Esophagus (tissue), 2 donors: ENCODE measurements around the gene BCAS1. TPM values are rescaled to one million over a fixed set of nuclear protein-coding genes. Genes with fewer than 3 reads are reported as not detected.

Experiments
- H3K27ac ChIP-seq, 2 donors: one replicate each; pipeline ENCODE4 v1.5.1; 2013; ENCODE audit warnings: low read depth in 2 of 2, mild to moderate bottlenecking in 2 of 2, inconsistent platforms in 1 of 2, low read length in 1 of 2, moderate library complexity in 1 of 2
- H3K27me3 ChIP-seq, 2 donors: one replicate each; pipeline ENCODE4 v1.6.1; 2013; ENCODE audit warnings: low read length in 2 of 2, control low read depth in 1 of 2, mild to moderate bottlenecking in 1 of 2; ENCODE audit not compliant: insufficient read depth in 2 of 2, control insufficient read depth in 1 of 2
- H3K36me3 ChIP-seq, 2 donors: one replicate each; pipeline ENCODE4 v1.6.1; 2013; ENCODE audit warnings: low read length in 1 of 2; ENCODE audit not compliant: control insufficient read depth in 2 of 2, insufficient read depth in 2 of 2
- H3K4me1 ChIP-seq, 2 donors: one replicate each; pipeline ENCODE4 v1.6.1; 2013; ENCODE audit warnings: low read length in 1 of 2; ENCODE audit not compliant: control insufficient read depth in 2 of 2, insufficient read depth in 2 of 2
- H3K4me3 ChIP-seq, 2 donors: one replicate each; pipeline ENCODE4 v1.5.1; 2013; ENCODE audit warnings: low read length in 2 of 2, mild to moderate bottlenecking in 2 of 2, low read depth in 1 of 2, moderate library complexity in 1 of 2
- H3K9me3 ChIP-seq, 2 donors: one replicate each; pipeline ENCODE4 v1.6.1; 2013; ENCODE audit warnings: mild to moderate bottlenecking in 2 of 2, low read depth in 1 of 2, low read length in 1 of 2, moderate library complexity in 1 of 2; ENCODE audit not compliant: control insufficient read depth in 2 of 2, insufficient read depth in 1 of 2
- WGBS, 2 donors: extraction: QIAGEN DNeasy Blood & Tissue Kit; methylation state at CpG; one replicate each; pipeline ENCODE4 v1.1.7; 2013; 5-methylcytosine and 5-hydroxymethylcytosine counted together
- polyA plus RNA-seq, 2 donors: library from polyadenylated mRNA; stranded (reverse); fragments of 200-250 nt; gene quantifications; one replicate each; pipeline ENCODE4 v1.2.3, GENCODE V29; 2013
- donor health status: healthy with polysubstance abuse.
- donor health status: Bipolar disorder and iron deficiency.

The BCAS1 gene
- polyA plus RNA-seq, 2 donors, result 4.7 to 9.0 TPM

DNA sequence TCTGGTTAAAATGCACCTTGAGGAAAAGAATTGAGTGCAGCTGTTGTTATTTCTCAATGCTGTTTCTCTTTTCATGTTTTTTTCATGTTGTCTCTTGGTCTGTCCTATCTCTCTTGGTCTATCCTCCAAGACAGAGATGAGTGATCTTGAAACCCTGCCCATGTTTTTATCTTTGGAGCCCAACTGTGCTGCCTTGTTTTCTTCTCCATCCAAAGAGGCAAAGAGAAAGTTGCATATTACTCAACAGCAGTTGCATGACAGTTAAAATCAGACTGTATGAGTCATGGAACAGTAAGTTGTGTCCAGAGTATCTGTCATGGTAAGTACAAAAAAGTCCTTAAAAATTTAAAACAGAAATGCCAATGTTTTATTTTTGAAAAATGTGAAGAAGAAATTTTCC is 26.2 kb downstream of the BCAS1 start:
- no peak overlapping the region for H3K4me3 ChIP-seq
- H3K27me3 ChIP-seq, result no peaks in the 10 kb centered on the region
- H3K9me3 ChIP-seq, result no peaks in the 10 kb centered on the region
- H3K4me1 ChIP-seq, result no peaks in the 10 kb centered on the region
- H3K27ac ChIP-seq, result no peak overlapping the region
- no peaks in the 10 kb centered on the region for H3K36me3 ChIP-seq

DNA sequence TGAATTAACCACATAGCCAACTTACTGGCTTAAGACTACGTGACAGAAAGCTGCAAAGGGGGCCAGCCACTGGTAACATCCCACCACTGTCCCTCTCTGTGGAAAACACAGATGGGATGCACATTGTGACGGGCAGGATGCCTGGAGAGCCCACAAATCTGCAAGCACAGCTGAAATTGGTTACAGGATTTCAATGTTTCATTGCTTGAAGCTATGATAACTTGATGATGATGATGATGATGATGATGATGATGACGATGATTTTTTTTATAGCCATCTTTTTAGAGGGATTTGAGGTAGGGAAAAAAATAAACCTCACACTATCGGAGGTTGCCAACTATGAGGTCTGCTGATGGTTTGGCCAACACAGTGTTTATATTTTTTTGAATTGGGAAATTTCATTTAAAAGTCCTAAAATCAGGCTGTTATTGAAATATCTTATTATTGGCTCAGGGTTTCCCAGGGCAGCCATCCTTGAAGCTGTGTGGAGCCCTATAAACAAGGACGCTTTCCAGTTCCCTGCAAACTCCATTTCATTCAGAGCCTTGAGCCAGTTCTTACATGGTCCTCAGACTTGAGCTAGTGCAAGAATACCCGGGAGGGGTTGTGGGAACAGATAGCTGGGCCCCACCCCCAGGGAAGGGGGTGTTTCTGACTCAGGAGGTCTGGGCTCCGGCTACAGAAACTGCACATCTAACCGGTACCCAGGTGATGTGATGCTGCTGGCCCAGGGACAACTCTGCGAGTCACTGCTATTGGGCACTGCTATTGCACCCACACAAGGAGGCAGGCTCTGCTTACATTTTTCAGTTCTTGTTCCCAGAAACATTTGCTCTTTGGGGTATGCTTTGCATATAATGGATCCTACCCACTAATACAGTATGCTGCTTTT is 27.1 kb downstream of the BCAS1 start:
- Histone ChIP-seq H3K9me3 (no peaks in the 10 kb centered on the region), H3K4me3 (no peak overlapping the region), H3K4me1 (no peaks in the 10 kb centered on the region), H3K27ac (no peak overlapping the region), H3K36me3 (no peaks in the 10 kb centered on the region), H3K27me3 (no peaks in the 10 kb centered on the region)
- WGBS, 2 donors, result 47 to 57% methylated on average over 9 of the region's 9 CpGs

DNA sequence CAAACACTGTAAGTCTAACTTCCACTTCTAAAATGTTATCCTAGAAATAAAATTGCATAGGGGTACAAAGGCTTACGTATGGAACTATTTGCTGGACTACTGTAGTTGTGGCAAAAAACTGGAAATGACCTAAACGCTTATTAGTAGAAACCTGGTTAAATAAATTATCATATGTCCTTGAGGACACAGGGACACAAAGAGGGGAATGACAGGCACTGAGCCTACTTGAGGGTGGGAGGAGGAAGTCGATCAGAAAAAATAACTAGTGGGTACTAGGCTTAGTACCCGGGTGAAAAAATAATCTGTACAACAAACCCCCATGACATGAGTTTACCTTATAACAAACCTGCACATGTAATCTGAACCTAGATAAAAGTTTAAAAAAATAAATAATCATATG is 28.4 kb downstream of the BCAS1 start:
- H3K27ac ChIP-seq, result no peak overlapping the region
- no peaks in the 10 kb centered on the region for H3K36me3 ChIP-seq
- H3K4me1 ChIP-seq, result no peaks in the 10 kb centered on the region
- H3K9me3 ChIP-seq, result no peaks in the 10 kb centered on the region
- H3K4me3 ChIP-seq, result no peak overlapping the region
- no peaks in the 10 kb centered on the region for H3K27me3 ChIP-seq
- WGBS, 2 donors, result 78 to 85% methylated on average over 4 of the region's 4 CpGs

DNA sequence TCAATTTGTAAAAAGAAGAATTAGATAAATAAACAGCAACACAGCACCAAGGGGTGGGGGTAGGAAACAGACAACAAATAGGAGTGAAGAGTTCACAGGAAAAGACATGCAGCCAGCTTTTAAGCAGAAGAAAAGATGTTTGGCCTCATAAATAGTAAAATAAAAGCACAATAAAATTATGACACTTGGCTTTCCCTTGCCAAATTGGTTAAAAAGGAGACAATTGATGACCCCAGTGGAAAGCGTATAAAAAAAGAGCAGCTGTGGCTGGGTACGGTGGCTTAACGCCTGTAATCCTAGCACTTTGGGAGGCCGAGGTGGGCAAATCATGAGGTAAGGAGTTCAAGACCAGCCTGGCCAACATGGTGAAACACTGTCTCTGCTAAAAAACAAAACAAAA is 29.1 kb downstream of the BCAS1 start:
- no peaks in the 10 kb centered on the region for H3K9me3 ChIP-seq
- no peak overlapping the region for H3K27ac ChIP-seq
- no peak overlapping the region for H3K4me3 ChIP-seq
- H3K36me3 ChIP-seq, result no peaks in the 10 kb centered on the region
- WGBS, 2 donors, result 87 to 95% methylated on average over 4 of the region's 4 CpGs
- no peaks in the 10 kb centered on the region for H3K27me3 ChIP-seq
- no peaks in the 10 kb centered on the region for H3K4me1 ChIP-seq

DNA sequence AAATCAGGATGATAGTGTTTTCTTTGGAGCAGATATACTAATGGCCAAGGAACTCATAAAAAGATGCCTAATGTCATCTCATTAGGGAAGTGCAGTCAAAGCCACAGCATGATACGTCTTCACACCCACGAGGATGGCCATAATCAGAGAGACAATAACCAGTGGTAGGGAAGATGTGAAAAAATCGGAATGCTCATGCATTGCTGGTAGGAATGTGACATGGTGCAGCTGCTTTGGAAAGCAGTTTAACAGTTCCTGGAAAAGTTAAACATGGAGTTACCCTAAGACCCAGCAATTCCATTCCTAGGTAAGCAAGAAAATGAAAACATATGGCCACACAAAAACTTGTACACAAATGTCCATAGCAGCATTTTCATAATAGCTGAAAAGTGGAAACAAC is 29.9 kb downstream of the BCAS1 start:
- 59 to 69% methylated on average over 3 of the region's 3 CpGs for WGBS, 2 donors
- Histone ChIP-seq H3K4me3 (no peak overlapping the region), H3K27ac (no peak overlapping the region), H3K4me1 (no peaks in the 10 kb centered on the region), H3K9me3 (no peaks in the 10 kb centered on the region), H3K36me3 (no peaks in the 10 kb centered on the region), H3K27me3 (no peaks in the 10 kb centered on the region)

DNA sequence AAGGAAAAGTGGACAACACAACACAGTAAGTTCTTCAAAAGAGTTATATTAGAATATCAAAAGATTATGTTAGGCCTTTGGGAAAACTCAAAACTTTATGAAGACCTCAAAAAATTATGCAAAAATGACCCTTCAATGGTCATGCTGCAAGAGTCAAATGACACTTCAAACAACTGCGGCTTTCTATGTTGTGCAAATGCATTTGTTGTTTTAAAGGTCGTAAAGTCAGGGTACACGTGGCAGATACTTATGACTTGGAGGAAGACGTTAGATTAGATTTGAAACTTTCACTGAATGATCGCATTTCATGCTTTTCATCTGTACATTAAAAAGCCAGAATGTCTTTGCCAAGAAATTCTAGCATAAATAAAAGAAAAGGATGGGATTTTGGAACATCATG is 31.4 kb downstream of the BCAS1 start:
- Histone ChIP-seq H3K9me3 (no peaks in the 10 kb centered on the region), H3K36me3 (no peaks in the 10 kb centered on the region), H3K27ac (no peak overlapping the region), H3K27me3 (no peaks in the 10 kb centered on the region), H3K4me1 (no peaks in the 10 kb centered on the region), H3K4me3 (no peak overlapping the region)
- 59 to 70% methylated on average over 5 of the region's 5 CpGs for WGBS, 2 donors

DNA sequence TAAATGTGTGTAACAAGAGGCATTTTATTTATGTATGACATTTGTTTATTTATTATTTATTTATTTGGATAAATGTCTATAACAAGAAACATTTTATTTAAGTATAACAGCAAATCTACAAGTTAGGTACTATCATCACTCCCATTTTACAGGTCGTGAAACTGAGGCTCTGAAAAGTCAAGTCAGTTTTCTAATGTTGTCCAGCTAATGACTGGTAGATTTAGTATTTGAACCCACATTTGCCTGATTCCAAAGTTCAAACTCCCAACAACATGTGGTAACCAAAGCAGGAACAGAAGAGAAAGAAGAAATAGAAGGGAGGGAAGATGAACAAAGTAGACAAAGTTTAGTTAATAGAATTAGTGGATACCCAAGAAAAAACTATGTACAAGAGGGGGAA is 32.9 kb downstream of the BCAS1 start:
- H3K27ac ChIP-seq, result no peak overlapping the region
- no peaks in the 10 kb centered on the region for H3K9me3 ChIP-seq
- no peaks in the 10 kb centered on the region for H3K4me1 ChIP-seq
- H3K36me3 ChIP-seq, result no peaks in the 10 kb centered on the region
- H3K27me3 ChIP-seq, result no peaks in the 10 kb centered on the region
- WGBS, 2 donors, result 27 to 89% methylated on average over 1 of the region's 1 CpG
- H3K4me3 ChIP-seq, result no peak overlapping the region

DNA sequence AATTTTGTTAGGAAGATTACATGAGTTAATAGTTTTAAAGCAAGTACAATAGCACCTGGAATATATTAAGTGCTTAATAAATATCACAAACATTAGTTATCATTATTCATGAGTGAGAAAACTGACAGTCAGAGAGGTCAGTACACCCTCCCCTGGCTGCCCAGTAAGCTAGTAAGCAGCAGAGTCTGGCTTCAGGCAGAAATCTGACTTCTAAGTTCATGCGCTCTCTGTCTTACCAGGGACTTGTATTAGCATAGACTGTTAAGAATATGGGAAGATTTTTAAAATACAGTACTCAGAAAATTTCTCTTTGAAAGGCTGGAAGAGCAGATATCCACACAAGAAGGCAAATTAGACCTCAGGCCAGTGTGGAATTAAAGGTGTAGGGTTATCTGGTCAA is 40.8 kb downstream of the BCAS1 start:
- Histone ChIP-seq H3K36me3 (no peaks in the 10 kb centered on the region), H3K27me3 (peaks cover 0 to 2% of the 10 kb centered on the region in 2 donors), H3K4me1 (no peaks in the 10 kb centered on the region), H3K4me3 (no peak overlapping the region), H3K27ac (no peak overlapping the region), H3K9me3 (no peaks in the 10 kb centered on the region)
- 96% methylated on average over 1 of the region's 1 CpG for WGBS, 2 donors

DNA sequence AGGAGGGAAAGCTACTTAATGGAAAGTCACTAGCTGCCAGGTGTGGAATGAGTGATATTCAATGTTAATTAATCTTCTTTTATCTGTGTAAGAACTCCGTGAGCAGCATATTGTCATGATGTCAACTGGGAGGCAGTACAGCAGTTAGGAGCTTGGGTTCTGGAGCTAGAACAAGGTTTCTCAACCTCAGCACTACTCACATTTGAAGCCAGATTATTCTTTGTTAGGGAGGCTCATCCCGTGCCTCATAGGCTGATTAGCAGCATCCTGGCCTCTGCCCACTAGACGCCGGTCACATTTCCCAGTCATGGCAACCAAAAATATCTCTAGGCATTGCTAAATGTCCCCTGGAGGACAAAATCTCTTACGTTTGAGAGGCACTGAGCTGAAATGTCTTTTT is 41.2 kb downstream of the BCAS1 start:
- 65 to 68% methylated on average over 5 of the region's 5 CpGs for WGBS, 2 donors
- Histone ChIP-seq H3K27me3 (peaks cover 0 to 2% of the 10 kb centered on the region in 2 donors), H3K4me3 (no peak overlapping the region), H3K36me3 (no peaks in the 10 kb centered on the region), H3K4me1 (no peaks in the 10 kb centered on the region), H3K9me3 (no peaks in the 10 kb centered on the region), H3K27ac (no peak overlapping the region)
